NCI-H2196 treated with DMSO at 0.1 percent for 48 hours (cell line): Measurements from ENCODE around the gene DYNLRB1.

Experiments used
- DNase-seq: peaks from one replicate; lab custom pipeline; 2025; ENCODE audit not compliant: unreplicated experiment; lab: John Stamatoyannopoulos, UW

Gene DYNLRB1

GRCh38 chr20:34577061-34577460, 60.8 kb downstream of the DYNLRB1 start:
- no peak for DNase-seq

- DNase-seq, result no peak
Observed at GRCh38 chr20:34578025-34578424, 61.8 kb downstream of the DYNLRB1 start.

- DNase-seq, result no peak
Observed at GRCh38 chr20:34578521-34578920, 62.3 kb downstream of the DYNLRB1 start.

- DNase-seq, result peak; percentile 19
Observed at GRCh38 chr20:34579191-34579978, 63.2 kb downstream of the DYNLRB1 start.

GRCh38 chr20:34579979-34580940, 64.0 kb downstream of the DYNLRB1 start:
- peak; percentile 12 for DNase-seq

- DNase-seq, result no peak
Observed at GRCh38 chr20:34581341-34582184, 65.3 kb downstream of the DYNLRB1 start.

GRCh38 chr20:34582221-34582620, 66.0 kb downstream of the DYNLRB1 start:
- no peak for DNase-seq

- no peak for DNase-seq
Observed at GRCh38 chr20:34582911-34583310, 66.7 kb downstream of the DYNLRB1 start.

GRCh38 chr20:34583544-34583943, 67.3 kb downstream of the DYNLRB1 start:
- no peak for DNase-seq

GRCh38 chr20:34585019-34585418, 68.8 kb downstream of the DYNLRB1 start:
- no peak for DNase-seq

GRCh38 chr20:34586488-34587163, 70.4 kb downstream of the DYNLRB1 start:
- DNase-seq, result no peak
